Prostate gland (tissue), 2 donors: Measurements from ENCODE around the gene TNIP3. TPM values are rescaled to one million over a fixed set of nuclear protein-coding genes. Genes with fewer than 3 reads are reported as not detected.

ENCODE experiments used
- DNase-seq: peaks from one replicate; pipeline ENCODE4 v3.0.0-alpha.2; 2019; ENCODE audit warnings: low spot score
- H3K27ac ChIP-seq, 2 donors: fragments of 200-600 bp; sonication (generic); 2 replicates each; pipeline ENCODE4 v1.5.1; 2017 to 2019
- H3K27me3 ChIP-seq: fragments of 200-600 bp; sonication (generic); replicated peaks from 2 replicates; pipeline ENCODE4 v1.5.1; 2019; ENCODE audit not compliant: insufficient read depth
- H3K36me3 ChIP-seq, 2 donors: fragments of 200-600 bp; sonication (generic); 1 replicate in 1 of 2; 2 replicates in 1 of 2; pipeline versions ENCODE4 v1.5.1 to v1.8.1; 2017 to 2019
- H3K4me1 ChIP-seq: fragments of 200-600 bp; sonication (generic); replicated peaks from 2 replicates; pipeline ENCODE4 v1.5.1; 2019
- H3K4me3 ChIP-seq, 2 donors: fragments of 200-600 bp; sonication (generic); 2 replicates each; pipeline ENCODE4 v1.5.1; 2017 to 2019
- H3K9me3 ChIP-seq: fragments of 200-600 bp; sonication (generic); 2 replicates; pipeline ENCODE4 v1.5.1; 2017
- CTCF ChIP-seq, 4 experiments: fragments of 200-600 bp in 2 of 4; fragments of 450-650 bp in 2 of 4; sonication (generic) in 2 of 4; IDR thresholded peaks; 1 replicate in 3 of 4; 2 replicates in 1 of 4; pipeline ENCODE4 v1.5.1; 2016 to 2019; ENCODE audit warnings: antibody characterized with exemption in 4 of 4, mild to moderate bottlenecking in 2 of 4, moderate library complexity in 2 of 4
- POLR2A ChIP-seq: fragments of 450-650 bp; IDR thresholded peaks from one replicate; pipeline ENCODE4 v1.6.1; 2016; ENCODE audit warnings: antibody characterized with exemption, mild to moderate bottlenecking
- POLR2AphosphoS5 ChIP-seq: sonication (generic); formaldehyde crosslinking; IDR thresholded peaks from one replicate; pipeline ENCODE4 v1.6.1; 2017; ENCODE audit warnings: antibody characterized with exemption
- WGBS: methylation state at CpG from one replicate; pipeline ENCODE4 v1.1.5; 2018; 5-methylcytosine and 5-hydroxymethylcytosine counted together
- intact Hi-C: fragments of 100-400 bp; cut with DNase I; formaldehyde crosslinking; loops from one replicate; pipeline ENCODE4 v1.14.2; 2022
- small RNA-seq, 2 donors: library from RNA; depleted of rRNA; stranded (forward); fragments of <200 nt; gene quantifications; one replicate each; pipeline ENCODE3, GENCODE V24; 2016
- total RNA-seq, 2 donors: library from RNA; depleted of rRNA; stranded (reverse); fragments of >200 nt; gene quantifications; one replicate each; pipeline ENCODE4 v1.1.0, GENCODE V29; 2016

TNIP3 gene
- total RNA-seq, 2 donors from 2014 or later: not detected

DNA sequence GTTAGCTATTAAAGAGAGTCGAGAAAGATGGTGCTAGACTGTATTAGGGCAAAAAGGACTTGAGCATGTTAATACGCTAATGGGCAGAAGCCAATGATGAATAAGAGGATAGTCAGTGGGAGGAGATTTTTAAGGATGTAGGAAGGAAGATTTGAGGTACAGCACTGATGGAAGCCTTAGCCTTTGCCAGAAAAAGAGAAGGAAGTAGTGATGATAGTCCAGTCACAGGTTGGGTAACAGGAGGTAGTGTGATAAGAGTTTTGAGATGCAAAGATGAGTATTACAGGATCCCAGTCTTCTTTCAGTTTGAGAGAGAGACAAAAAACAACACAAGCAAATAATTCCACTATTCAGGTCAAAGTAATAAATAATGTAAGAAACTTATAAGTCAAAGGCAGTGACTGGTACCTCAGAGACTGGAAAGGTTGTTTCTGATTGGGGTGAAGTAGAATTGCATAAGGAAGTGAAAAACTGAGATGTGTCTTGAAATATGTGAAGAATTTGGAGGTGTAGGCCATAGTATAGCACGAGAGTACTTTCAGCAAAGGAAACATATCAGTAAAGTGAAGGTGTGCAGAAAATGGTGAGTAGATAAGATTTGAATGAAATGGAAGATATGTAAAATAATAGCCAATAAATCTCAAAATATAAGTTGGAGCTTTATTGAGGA lies 69.7 kb downstream of the TNIP3 start:
- 90% methylated on average over 3 of the region's 3 CpGs for WGBS
- no peaks in the 10 kb centered on the region for H3K36me3 ChIP-seq
- no peak for DNase-seq
- intact Hi-C loops: loop anchor here (5.0 kb wide), 1 partner anchor 1022 kb away; no protein-coding TSS in a partner anchor
- H3K27me3 ChIP-seq: no peaks in the 10 kb centered on the region
- no peaks in the 10 kb centered on the region for H3K9me3 ChIP-seq
- no peak overlapping the region for H3K4me3 ChIP-seq
- TF ChIP-seq POLR2A: no peak
- TF ChIP-seq POLR2AphosphoS5: no peak
- no peak for TF ChIP-seq CTCF (IDR thresholded peaks at IDR 0.05)
- H3K4me1 ChIP-seq: no peaks in the 10 kb centered on the region
- no peak overlapping the region for H3K27ac ChIP-seq

GRCh38 chr4:121093261-121093660 lies 70.9 kb downstream of the TNIP3 start:
- Histone ChIP-seq H3K9me3 (no peaks in the 10 kb centered on the region), H3K36me3 (no peaks in the 10 kb centered on the region), H3K27ac (no peak overlapping the region), H3K27me3 (no peaks in the 10 kb centered on the region), H3K4me1 (no peaks in the 10 kb centered on the region), H3K4me3 (no peak overlapping the region)
- intact Hi-C loops: loop anchor here (5.0 kb wide), 1 partner anchor 1021 kb away; no protein-coding TSS in a partner anchor
- TF ChIP-seq POLR2AphosphoS5 (no peak), POLR2A (no peak), CTCF (IDR thresholded peaks at IDR 0.05) (no peak)
- no peak for DNase-seq

GRCh38 chr4:121091941-121092340 lies 72.2 kb downstream of the TNIP3 start:
- Histone ChIP-seq H3K27ac (no peak overlapping the region), H3K27me3 (no peaks in the 10 kb centered on the region), H3K4me3 (no peak overlapping the region), H3K9me3 (no peaks in the 10 kb centered on the region), H3K4me1 (no peaks in the 10 kb centered on the region), H3K36me3 (no peaks in the 10 kb centered on the region)
- TF ChIP-seq CTCF (IDR thresholded peaks at IDR 0.05): no peak
- no peak for TF ChIP-seq POLR2AphosphoS5
- TF ChIP-seq POLR2A: no peak
- intact Hi-C loops: loop anchor here (5.0 kb wide), 1 partner anchor 1020 kb away; no protein-coding TSS in a partner anchor
- DNase-seq: no peak

DNA sequence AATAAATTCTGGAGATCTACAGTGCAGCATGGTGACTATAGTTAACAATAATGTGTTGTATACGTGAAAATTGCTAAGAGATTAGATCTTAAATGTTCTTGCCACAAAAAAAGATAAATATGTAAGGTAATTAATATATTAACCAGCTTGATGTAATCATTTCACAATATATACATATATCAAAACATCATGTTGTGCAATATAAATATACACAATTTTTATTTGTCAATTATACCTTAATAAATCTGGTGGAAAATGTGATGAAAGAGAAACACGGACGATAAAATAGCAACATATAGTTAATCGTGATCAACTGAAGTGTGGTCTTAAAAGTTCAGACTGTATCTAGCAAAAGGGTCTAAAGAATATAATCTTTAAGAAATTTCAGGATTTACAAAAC lies 75.3 kb downstream of the TNIP3 start:
- H3K4me1 ChIP-seq: no peaks in the 10 kb centered on the region
- no peaks in the 10 kb centered on the region for H3K27me3 ChIP-seq
- no peak overlapping the region for H3K27ac ChIP-seq
- 81% methylated on average over 4 of the region's 4 CpGs for WGBS
- no peak for TF ChIP-seq POLR2AphosphoS5
- no peak for TF ChIP-seq CTCF (IDR thresholded peaks at IDR 0.05)
- H3K36me3 ChIP-seq: no peaks in the 10 kb centered on the region
- intact Hi-C loops: no loop called here
- DNase-seq: no peak
- H3K4me3 ChIP-seq: no peak overlapping the region
- no peaks in the 10 kb centered on the region for H3K9me3 ChIP-seq

Small RNAs within 50 kb of the gene (small RNA-seq; reads per million reads assigned to genes)
- 0 reads per million in 2 donors for gene RNU6-948P

Other genes starting within 250 kb of the TNIP3 start
- gene PRDM5, start 241.6 kb downstream of the TNIP3 start, total RNA-seq: 10 to 100 TPM in 1 of 2 donors, 1 to 10 TPM in 1; 9.9 to 18.9 TPM
- gene NDNF, start 91.8 kb downstream of the TNIP3 start, total RNA-seq: 1 to 10 TPM; 5.2 to 5.7 TPM
- gene QRFPR, start 216.7 kb upstream of the TNIP3 start, total RNA-seq: under 1 TPM in 1 of 2 donors, not detected in 1; 0.40 TPM